ENCODE measurements around the gene GAN. TPM values are rescaled to one million over a fixed set of nuclear protein-coding genes. Genes with fewer than 3 reads are reported as not detected.

Gene GAN
- total and polyA plus RNA-seq, 2 donors (not counting 1 experiment from before 2014, with no cell fraction given), result 3.3 to 5.1 TPM

- Histone ChIP-seq H4K20me1 (ENCODE audit: control insufficient read depth, extremely low read depth, insufficient read depth, low read length) (no peaks in the 10 kb centered on the region), H3K4me1 (ENCODE audit: control insufficient read depth, extremely low read depth, insufficient read depth, low read length) (no peaks in the 10 kb centered on the region), H3K9me3 (ENCODE audit: control insufficient read depth, insufficient read depth, low read depth, low read length) (no peaks in the 10 kb centered on the region), H3K4me2 (ENCODE audit: extremely low read depth, insufficient read depth, low read length) (no peak overlapping the region), H3K4me3 (replicated peaks in 1 of 4; ENCODE audit: control extremely low read depth in 1 of 4, insufficient read depth in 1 of 4, low read depth in 3 of 4, low read length in 4 of 4) (no peak overlapping the region), H3K27ac (ENCODE audit: insufficient read depth, low read length) (no peak overlapping the region), H3K36me3 (ENCODE audit: control insufficient read depth, insufficient read depth, low read length) (no peaks in the 10 kb centered on the region), H3K79me2 (ENCODE audit: control insufficient read depth, insufficient read depth, low read length) (no peaks in the 10 kb centered on the region), H2AFZ (ENCODE audit: low read length) (no peak overlapping the region), H3K9ac (ENCODE audit: insufficient read depth, low read length) (no peak overlapping the region), H3K27me3 (ENCODE audit: control insufficient read depth, insufficient read depth, low read length) (no peaks in the 10 kb centered on the region)
- DNase-seq (ENCODE audit: low read depth in 2 of 2), result no peak
- TF ChIP-seq EZH2 (IDR thresholded peaks at IDR 0.05; ENCODE audit: low read length, missing control alignments) (no peak), CTCF (conservative IDR thresholded peaks at IDR 0.05 in 1 of 2, IDR thresholded peaks at IDR 0.05 in 1 of 2; ENCODE audit: low read depth in 1 of 2, low read length in 2 of 2) (no peak)
These were observed 73.6 kb downstream of the GAN start for GRCh38 chr16:81388357-81388756.

GRCh38 chr16:81390840-81391239 lies 76.1 kb downstream of the GAN start:
- H3K9me3 ChIP-seq (ENCODE audit: control insufficient read depth, insufficient read depth, low read depth, low read length), result no peaks in the 10 kb centered on the region
- H3K27ac ChIP-seq (ENCODE audit: insufficient read depth, low read length), result no peak overlapping the region
- H3K79me2 ChIP-seq (ENCODE audit: control insufficient read depth, insufficient read depth, low read length), result no peaks in the 10 kb centered on the region
- no peak overlapping the region for H3K4me3 ChIP-seq (replicated peaks in 1 of 4; ENCODE audit: control extremely low read depth in 1 of 4, insufficient read depth in 1 of 4, low read depth in 3 of 4, low read length in 4 of 4)
- no peak overlapping the region for H3K4me2 ChIP-seq (ENCODE audit: extremely low read depth, insufficient read depth, low read length)
- no peaks in the 10 kb centered on the region for H3K4me1 ChIP-seq (ENCODE audit: control insufficient read depth, extremely low read depth, insufficient read depth, low read length)
- no peak for DNase-seq (ENCODE audit: low read depth in 2 of 2)
- TF ChIP-seq CTCF (conservative IDR thresholded peaks at IDR 0.05 in 1 of 2, IDR thresholded peaks at IDR 0.05 in 1 of 2; ENCODE audit: low read depth in 1 of 2, low read length in 2 of 2), result no peak
- H2AFZ ChIP-seq (ENCODE audit: low read length), result no peak overlapping the region
- H3K36me3 ChIP-seq (ENCODE audit: control insufficient read depth, insufficient read depth, low read length), result no peaks in the 10 kb centered on the region
- no peak overlapping the region for H3K9ac ChIP-seq (ENCODE audit: insufficient read depth, low read length)
- no peaks in the 10 kb centered on the region for H4K20me1 ChIP-seq (ENCODE audit: control insufficient read depth, extremely low read depth, insufficient read depth, low read length)
- no peaks in the 10 kb centered on the region for H3K27me3 ChIP-seq (ENCODE audit: control insufficient read depth, insufficient read depth, low read length)

- H3K4me2 ChIP-seq (ENCODE audit: extremely low read depth, insufficient read depth, low read length), result no peak overlapping the region
- H3K79me2 ChIP-seq (ENCODE audit: control insufficient read depth, insufficient read depth, low read length), result no peaks in the 10 kb centered on the region
- H3K9me3 ChIP-seq (ENCODE audit: control insufficient read depth, insufficient read depth, low read depth, low read length), result no peaks in the 10 kb centered on the region
- H3K9ac ChIP-seq (ENCODE audit: insufficient read depth, low read length), result no peak overlapping the region
- no peak overlapping the region for H2AFZ ChIP-seq (ENCODE audit: low read length)
- no peak for DNase-seq (ENCODE audit: low read depth in 2 of 2)
- TF ChIP-seq EZH2 (IDR thresholded peaks at IDR 0.05; ENCODE audit: low read length, missing control alignments), result no peak
- no peak for TF ChIP-seq CTCF (conservative IDR thresholded peaks at IDR 0.05 in 1 of 2, IDR thresholded peaks at IDR 0.05 in 1 of 2; ENCODE audit: low read depth in 1 of 2, low read length in 2 of 2)
- no peaks in the 10 kb centered on the region for H3K36me3 ChIP-seq (ENCODE audit: control insufficient read depth, insufficient read depth, low read length)
- H3K27ac ChIP-seq (ENCODE audit: insufficient read depth, low read length), result no peak overlapping the region
- no peaks in the 10 kb centered on the region for H3K27me3 ChIP-seq (ENCODE audit: control insufficient read depth, insufficient read depth, low read length)
- H3K4me1 ChIP-seq (ENCODE audit: control insufficient read depth, extremely low read depth, insufficient read depth, low read length), result no peaks in the 10 kb centered on the region
- no peaks in the 10 kb centered on the region for H4K20me1 ChIP-seq (ENCODE audit: control insufficient read depth, extremely low read depth, insufficient read depth, low read length)
- H3K4me3 ChIP-seq (replicated peaks in 1 of 4; ENCODE audit: control extremely low read depth in 1 of 4, insufficient read depth in 1 of 4, low read depth in 3 of 4, low read length in 4 of 4), result no peak overlapping the region
These were observed 77.2 kb downstream of the GAN start for GRCh38 chr16:81392011-81392410.

Measured in fibroblast of lung (primary cell).